ENCODE data around the gene PAFAH1B1.
"Not testable (repeated sequence)": the region's sequence is repeated elsewhere in the genome, so short reads cannot be mapped to it uniquely, and the experiment has no call there.

PAFAH1B1 gene

DNA sequence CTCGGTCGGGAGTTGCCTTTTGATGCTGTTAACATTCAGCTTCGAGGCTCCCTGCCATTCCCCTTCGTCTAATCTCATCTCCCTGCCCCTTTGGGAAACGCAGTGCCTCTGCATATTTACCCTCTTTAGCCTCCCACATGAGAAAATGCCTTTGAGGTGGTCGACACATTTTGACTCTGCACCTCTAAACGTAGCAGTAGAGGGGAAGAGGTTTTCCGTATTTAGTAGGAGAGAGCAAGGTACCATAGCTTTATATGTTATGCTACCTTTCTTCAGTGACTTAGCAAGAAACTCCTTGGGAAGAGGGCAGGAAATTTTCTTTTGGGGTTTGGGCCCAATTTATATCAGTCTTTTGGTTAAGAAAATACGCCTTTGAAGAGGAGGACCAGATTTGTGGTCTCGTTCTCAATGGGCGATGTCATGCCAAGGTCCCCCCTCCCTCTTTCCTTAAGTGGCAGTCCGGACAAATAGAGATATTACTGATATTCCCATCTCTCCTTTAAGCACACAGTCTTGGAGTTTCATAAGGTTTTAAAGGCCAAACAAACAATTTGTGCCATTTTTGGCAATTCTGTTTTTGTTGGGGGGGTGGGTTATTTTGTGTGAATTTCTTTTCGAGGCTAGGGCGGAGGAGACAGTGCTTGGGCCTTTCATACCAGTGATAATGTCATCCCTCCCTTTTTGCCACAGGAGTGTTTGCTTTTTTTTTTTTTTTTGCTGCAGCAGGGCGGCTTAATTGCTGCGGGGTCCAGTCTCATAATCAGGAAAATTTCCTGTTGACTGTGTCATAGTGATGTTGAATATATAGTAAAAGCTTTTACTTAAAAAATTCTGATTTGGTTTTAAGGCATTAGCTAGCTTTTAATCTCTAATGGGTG is 1.5 kb downstream of the PAFAH1B1 start:
- DNase-seq: no peak

DNA sequence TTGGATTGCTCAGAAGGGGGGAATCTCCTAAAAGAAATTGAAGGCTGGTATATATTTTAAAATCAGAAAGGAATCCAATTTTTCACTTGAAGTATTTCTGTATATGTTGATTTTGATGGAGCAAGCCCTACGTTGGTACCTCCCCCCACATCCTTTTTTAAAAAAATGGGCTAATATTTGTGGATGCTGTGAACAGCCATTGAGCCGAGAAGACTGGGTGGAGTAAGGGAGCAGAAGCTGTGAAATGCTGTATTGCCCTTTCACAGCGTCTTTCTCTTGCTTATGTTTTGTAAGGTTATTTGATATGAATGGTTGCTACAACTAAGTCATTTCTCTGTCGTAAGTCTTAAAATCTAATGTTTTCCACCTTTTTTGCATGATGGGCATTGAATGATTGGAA is 2.3 kb downstream of the PAFAH1B1 start:
- DNase-seq: no peak

DNA sequence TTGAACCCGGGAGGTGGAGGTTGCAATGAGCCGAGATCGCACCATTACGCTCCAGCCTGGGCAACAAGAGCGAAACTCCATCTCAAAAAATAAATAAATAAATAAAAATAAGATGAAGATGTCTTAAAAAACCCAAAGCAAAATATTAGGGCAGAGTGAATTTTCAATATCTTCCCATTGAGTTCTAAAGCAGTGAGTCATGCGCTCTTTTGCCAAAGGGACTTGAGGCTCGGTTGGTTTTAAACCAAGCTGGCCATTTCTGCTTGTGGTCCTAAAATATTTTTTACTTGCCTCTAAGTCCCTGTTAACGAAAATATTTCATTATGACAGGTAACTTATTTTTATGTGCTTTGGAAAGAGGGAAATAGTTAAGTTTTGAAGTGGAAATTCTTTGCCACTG is 4.7 kb downstream of the PAFAH1B1 start:
- no peak for DNase-seq

DNA sequence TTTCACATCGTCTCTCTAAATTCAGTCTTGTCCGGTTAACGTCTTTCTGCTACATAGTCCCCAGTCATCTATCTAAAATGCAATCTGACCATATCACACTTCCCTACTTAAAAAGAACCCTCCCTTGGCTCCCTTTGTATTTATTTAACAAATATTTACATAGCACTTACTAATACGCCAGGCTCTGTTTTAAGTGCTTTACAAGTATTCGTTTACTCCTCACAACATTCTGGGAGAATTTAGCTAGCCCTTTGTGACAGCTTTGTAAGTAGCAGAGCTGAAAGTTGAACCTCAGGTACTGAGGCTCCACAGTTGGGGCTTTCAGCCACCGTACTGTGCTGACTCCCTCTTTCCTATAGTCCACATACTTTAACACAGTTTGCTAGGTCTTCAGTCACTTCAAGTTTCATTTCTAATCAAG is 9.2 kb downstream of the PAFAH1B1 start:
- DNase-seq: no peak

DNA sequence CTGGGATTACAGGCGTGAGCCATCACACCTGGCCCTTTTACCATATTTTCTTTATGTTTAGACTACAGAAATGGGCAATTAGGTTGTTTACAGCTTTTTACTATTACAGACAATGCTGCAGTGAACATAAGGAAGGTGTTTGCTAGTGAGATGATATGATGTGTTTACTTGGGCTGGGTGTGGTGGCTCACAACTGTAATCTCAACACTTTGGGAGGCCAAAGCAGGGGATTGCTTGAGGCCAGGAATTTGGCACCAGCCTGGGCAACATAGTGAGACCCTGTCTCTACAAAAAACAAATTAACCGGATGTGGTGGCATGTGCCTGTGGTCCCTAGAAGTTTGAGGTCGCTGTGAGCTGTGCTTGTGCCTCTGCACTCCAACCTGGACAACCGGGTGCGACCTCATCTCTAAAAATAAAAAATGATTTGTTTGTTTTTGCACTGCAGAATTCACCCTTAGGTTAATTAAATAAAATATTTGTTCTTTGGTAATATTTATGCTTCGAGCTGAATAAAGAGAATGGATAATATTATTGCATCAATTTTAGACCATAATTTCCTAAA is 15.0 kb downstream of the PAFAH1B1 start:
- no peak for DNase-seq

DNA sequence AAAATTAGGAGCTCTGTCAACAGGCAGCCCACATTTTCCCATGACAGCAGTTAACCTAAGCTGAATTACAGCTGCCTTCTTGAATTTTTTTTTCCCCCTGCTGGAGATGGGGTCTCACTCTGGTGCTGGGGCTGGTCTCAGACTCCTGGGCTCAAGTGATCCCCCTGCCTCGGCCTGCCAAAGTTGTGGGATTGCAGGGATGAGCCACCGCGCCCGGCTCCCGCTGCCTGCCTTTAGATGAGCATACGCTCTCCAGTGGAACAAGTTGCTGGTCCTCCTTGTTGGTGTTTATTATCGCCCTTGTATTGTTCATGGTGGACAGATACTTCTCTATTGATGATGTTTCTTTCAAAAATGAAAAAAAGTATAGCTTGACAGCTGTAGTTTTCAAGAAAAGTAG is 15.6 kb downstream of the PAFAH1B1 start:
- DNase-seq: no peak

DNA sequence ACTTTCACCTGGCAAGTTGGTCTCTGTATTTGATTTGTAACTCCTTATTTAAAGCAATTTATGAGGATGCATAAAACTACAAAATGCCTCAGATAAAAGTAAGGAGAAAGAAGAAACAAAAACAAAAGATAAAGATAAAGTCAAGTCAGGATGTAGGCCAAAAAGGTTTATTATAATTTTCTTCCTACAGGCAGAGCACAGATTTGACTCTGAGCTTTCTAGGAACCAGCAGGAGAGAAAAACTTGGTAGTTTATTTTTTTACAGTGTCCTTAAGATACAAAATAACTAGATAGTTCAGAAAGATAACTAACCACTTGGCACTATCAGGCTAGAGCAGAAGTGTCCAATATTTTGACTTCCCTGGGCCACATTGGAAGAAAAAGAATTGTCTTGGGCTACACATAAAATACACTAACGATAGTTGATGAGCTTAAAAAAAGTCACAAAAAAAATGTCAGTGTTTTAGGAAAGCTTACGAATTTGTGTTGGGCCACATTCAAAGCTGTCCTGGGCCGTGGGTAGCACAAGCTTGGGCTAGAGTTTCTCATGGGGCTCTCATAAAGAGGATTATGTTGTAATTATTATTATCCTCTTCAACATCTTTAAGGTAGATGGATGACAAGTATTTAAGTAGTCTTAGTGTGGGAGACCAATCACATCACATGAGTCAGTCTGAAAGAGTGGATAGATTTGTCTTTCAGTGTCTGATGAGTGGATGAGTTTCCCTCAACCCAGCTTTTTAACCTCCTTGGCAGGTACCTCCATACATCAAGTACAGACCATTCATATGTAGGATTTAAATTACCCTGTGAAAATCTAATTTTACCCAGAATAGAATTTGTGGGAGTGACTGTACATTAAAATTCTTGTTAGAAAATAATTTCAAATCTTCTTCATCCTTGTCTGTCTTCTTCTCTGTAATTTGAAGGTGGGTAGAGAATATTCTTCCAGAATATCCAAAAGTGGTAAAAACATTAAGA is 17.0 kb downstream of the PAFAH1B1 start:
- no peak for DNase-seq

DNA sequence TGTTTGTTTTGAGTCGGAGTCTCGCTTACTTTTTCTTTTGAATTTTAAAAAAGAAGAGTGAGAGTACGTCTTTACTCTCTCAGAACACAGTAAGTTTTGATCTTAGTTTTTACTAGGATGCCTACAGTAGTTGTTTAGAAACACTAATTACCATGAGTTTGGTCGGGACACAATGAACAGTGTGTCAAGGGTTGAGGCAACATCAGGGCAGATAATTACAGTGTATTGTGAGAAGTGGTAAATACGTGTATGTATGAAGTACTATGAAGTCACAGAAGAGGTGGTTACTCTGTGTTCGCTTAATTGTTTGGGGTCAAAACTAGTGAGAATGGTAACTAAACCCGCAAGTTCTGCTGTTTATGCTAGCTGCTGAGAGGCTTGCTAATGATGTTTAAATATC is 18.2 kb downstream of the PAFAH1B1 start:
- DNase-seq: no peak

DNA sequence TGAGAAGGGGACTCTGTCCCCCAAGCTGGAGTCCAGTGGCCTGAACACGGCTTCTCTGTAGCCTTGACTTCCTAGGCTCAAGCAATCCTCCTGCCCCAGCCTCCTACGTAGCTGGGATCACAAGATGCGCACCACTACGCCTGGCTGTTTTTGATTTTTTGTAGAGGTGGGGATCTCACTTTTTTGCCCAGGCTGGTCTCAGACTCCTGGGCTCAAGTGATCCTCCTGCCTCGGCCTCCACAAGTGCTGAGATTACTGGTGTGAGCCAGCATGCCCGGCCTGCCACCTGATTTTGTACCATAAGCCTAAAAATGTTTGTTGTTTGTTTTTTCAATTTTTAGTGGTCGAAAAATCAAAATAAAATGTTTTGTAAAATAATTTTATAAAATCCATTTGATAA is 19.2 kb downstream of the PAFAH1B1 start:
- no peak for DNase-seq

DNA sequence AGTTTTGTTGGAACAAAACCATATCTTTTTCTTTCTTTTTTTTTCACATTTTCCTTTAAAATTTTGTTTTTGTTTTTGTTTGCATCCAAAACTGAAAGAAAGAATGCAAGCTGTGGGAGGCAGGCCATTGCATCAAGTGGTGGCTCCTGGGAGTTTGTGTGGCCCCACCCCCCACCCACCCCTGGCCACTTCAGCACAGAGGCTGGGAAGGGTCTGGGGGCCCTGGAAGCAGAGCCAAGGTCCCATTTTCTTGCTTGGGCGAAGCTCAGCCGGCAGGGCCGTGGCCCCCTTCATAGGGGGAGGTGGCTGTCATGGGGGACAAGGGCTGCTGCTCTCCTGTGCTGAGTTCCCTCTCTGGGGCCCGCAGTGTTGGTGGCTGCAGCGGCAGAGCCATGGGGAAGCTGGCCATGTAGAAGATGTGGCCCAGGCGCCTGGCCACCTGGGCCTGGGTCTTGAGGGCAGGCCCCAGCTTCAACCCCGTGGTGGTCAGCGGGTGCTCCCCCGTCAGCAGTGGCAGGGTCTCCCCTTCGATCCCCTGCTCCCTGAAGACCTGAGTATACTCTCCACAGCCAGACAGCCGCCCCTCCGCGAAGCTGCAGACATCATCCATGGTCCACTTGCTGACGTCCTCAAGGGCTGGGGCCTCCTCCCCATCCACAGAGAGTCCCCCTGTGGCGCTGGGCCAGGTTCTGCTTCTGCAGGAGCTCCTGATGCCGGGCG is 19.8 kb downstream of the PAFAH1B1 start:
- no peak for DNase-seq

DNA sequence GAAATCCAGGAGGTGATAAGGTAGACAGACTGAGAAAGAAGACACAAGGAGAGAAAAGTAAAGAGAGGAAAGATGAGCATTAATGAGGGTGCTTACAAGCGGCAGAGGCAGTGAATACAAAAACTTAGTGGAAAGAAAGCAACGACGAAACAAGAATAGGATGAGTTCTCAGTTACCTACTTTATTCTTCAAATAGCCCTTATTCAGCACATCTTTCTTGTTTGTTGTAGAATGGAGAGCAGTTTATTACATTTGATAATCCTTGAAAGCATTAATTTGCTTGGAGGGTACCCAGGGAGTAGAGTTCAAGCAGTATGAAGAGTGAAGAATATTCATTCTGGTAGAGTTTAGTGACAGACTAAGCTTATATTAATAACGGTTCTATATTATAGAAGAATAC is 22.4 kb downstream of the PAFAH1B1 start:
- no peak for DNase-seq

DNA sequence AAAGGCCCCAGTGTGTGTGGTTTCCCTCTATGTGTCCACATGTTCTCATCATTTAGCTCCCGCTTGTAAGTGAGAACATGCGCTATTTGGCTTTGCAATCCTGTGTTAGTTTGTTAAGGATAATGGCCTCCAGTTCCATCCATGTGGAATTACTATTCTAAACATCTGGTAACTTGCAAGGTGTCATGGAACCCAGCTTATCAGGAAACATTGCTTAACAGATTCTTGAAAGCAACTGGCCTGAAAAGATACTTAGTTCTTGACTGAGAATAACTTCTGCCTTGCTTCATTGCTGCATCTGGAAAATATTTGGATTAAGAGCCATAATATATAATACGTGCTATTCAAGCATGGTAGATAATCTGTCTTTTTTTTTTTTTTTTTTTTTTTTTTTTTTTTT is 27.8 kb downstream of the PAFAH1B1 start:
- DNase-seq: no peak

DNA sequence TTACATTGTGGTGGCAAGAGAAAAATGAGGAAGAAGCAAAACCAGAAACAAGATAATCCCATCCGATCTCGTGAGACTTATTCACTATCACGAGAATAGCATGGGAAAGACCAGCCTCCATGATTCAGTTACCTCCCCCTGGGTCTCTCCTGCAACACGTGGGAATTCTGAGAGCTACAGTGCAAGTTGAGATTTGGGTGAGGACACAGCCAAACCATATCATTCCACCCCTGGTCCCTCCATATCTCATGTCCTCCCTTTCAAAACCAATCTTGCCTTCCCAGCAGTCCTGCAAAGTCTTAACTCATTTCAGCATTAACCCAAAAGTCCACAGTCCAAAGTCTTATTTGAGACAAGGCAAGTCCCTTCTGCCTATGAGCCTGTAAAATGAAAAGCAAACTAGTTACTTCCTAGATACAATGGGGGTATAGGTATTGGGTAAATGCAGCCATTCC is 28.5 kb downstream of the PAFAH1B1 start:
- not testable (repeated sequence) for DNase-seq

DNA sequence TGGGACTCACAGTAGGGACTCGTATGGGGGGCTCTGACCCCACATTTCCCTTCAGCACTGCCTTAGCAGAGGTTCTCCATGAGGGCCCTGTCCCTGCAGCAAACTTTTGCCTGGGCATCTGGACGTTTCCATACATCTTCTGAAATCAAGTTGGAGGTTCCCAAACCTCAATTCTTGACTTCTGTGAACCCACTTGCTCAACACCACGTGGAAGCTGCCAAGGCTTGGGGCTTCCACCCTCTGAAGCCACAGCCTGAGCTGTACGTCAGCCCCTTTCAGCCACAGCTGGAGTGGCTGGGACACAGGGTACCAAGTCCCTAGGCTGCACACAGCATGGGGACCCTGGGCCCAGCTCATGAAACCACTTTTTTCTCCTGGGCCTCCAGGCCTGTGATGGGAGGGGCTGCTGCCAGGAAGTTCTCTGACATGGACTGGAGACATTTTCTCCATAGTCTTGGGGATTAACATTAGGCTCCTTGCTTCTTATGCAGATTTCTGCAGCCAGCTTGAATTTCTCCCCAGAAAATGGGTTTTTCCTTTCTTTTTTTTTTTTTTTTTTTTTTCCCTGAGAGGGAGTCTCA is 29.4 kb downstream of the PAFAH1B1 start:
- DNase-seq: not testable (repeated sequence)

DNA sequence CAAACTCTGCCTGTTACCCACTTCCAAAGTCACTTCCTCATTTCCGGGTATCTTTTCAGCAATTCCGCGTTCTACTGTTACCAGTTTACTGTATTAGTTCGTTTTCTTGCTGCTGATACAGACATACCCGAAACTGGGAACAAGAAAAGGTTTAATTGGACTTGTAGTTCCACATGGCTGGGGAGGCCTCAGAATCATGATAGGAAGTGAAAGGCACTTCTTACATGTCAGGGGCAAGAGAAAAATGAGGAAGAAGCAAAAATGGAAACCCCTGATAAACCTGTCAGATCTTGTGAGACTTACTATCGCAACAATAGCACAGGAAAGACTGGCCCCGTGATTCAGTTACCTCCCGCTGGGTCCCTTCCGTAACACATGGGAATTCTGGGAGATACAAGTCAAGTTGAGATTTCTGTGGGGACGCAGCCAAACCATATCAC is 30.9 kb downstream of the PAFAH1B1 start:
- DNase-seq: no peak

DNA sequence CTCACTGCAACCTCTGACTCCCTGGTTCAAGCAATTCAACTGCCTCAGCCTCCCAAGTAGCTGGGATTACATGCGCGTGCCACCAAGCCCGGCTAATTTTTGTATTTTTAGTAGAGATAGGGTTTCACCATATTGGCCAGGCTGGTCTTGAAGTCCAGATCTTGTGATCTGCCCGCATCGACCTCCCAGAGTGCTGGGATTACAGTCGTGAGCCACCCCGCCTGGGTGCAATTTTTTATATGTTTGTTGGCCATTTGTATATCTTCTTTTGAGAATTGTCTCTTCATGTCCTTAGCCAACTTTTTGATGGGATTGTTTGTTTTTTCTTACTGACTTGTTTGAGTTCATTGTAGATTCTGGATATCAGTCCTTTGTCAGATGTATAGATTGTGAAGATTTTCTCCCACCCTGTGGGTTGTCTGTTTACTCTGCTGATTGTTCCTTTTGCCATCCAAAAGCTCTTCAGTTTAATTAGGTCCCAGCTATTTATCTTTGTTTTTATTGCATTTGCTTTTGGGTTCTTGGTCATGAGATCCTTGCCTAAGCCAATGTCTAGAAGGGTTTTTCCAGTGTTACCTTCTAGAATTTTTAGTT is 33.3 kb downstream of the PAFAH1B1 start:
- DNase-seq: not testable (repeated sequence)

DNA sequence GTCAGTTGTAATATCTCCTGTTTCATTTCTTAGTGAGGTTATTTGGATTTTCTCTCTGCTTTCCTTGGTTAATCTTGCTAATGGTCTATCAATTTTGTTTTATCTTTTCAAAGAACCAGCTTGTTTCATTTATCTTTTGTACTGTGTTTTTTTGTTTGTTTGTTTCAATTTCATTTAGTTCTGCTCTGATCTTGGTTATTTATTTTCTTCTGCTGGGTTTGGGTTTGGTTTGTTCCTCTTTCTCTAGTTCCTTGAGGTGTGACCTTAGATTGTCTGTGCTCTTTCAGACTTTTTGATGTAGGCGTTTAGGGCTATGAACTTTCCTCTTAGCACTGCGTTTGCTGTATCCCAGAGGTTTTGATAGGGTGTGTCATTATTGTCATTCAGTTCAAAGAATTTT is 35.5 kb downstream of the PAFAH1B1 start:
- not testable (repeated sequence) for DNase-seq

DNA sequence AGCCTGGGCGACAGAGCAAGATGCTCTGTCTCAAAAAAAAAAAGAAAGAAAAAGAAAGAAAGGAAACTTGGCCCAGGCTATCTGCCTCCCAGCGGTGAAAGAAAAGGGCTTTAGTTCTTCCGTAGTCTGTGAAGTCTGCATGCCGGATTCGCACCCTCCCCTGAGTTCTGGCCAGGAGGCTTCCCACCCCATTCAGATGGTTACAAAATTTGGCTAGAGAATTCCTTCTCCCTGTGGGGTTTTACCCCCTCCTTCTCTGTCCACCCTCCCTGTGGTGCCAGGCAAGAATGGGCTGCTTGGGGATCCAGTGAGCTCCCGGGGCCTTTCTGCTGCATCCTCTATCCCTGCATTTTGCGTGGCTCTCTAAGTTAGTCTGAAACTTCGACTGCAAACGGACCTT is 37.8 kb downstream of the PAFAH1B1 start:
- no peak for DNase-seq

DNA sequence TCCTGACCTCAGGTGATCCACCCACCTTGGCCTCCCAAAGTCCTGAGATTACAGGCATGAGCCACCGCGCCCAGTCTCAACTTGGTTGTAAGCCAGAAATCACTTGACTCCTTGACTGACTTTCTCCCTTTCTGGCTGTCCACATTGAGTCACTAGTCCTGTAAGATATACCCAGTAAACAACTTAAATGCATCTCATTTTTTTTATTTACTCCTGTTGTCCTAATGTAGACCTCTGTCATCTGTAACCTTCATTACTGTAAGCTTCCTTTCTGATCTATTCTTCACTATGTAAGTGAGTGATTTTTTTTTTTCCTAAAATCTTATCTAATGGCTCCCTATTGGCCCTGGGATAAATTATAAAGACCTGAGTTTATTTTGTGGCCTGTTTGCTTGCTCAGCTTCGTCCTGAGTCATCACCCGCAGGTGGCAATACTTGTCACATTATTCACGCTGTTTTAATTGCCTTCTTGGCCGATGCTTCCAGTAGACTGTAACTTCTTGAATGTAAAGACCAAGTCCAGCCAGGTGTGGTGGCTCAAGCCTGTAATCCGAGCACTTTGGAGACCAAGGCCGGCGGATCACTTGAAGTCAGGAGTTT is 41.0 kb downstream of the PAFAH1B1 start:
- DNase-seq: no peak

DNA sequence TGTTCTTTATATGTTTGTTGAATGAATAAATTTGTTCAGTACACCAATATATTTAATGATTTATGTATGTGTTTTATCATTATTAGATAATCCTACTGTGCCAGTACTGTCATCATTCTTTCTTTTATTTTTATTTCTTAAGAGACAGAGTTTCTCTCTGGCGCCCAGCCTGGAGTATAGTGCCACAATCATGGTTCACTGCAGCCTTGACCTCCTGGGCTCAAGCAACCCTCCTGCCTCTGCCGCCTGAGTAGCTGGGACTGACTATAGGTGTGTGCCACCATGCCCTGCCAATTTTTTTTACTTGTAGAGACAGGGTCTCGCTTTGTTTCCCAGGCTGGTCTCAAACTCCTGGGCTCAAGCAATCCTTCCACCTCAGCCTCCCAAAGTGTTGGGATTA is 41.8 kb downstream of the PAFAH1B1 start:
- DNase-seq: no peak

DNA sequence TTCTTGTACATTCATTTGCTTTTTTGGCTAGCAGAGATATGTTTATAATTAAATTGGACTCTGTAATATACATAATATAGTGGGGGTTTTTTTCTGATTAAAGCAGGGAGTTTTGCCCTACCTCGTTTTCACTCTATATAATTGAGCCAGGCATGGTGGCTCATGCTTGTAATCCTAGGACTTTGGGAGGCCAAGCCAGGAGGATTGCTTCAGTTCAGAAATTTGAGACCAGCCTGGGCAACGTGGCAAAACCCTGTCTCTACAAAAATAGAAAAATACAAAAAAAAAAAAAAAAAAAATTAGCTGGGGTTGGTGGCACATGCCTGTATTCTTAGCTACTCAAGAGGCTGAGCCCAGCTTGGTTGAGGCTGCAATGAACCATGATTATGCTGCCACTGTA is 42.2 kb downstream of the PAFAH1B1 start:
- no peak for DNase-seq
